ENCODE measurements around the gene CHP2.
"Not testable (repeated sequence)": the region's sequence is repeated elsewhere in the genome, so short reads cannot be mapped to it uniquely, and the experiment has no call there.

The CHP2 gene

GRCh38 chr16:23712976-23713375 lies 41.9 kb upstream of the CHP2 start, which contains the start of gene ERN2:
Gene ERN2 (minus strand): TSS chr16:23713222. CDS start chr16:23713187, 35 bp downstream.
- no peak for TF ChIP-seq CTCF (conservative IDR thresholded peaks at IDR 0.05; ENCODE audit: low read depth, low read length)
- no peak for DNase-seq (ENCODE audit: low read depth)
- no peak within 1 kb of the TSS for H3K4me3 ChIP-seq (ENCODE audit: low read depth, low read length)

DNA sequence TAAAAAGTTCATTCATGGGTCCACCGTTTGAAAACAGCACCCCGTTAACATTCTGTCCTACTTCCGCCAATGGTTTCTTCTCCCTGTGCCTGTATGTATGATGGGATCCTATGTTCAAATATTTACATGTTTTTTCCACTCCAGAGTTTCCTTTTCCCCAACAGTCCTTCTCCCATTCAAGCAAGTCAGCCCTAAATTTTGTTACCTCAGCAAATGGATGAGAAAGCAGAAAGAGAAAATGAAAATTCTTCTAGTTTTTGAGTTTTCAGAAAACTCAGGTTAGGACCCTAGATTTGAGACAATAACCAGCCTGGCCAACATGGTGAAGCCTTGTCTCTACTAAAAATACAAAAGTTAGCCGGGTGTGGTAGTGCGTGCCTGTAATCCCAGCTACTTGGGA lies 38.3 kb upstream of the CHP2 start:
- DNase-seq (ENCODE audit: low read depth): no peak

DNA sequence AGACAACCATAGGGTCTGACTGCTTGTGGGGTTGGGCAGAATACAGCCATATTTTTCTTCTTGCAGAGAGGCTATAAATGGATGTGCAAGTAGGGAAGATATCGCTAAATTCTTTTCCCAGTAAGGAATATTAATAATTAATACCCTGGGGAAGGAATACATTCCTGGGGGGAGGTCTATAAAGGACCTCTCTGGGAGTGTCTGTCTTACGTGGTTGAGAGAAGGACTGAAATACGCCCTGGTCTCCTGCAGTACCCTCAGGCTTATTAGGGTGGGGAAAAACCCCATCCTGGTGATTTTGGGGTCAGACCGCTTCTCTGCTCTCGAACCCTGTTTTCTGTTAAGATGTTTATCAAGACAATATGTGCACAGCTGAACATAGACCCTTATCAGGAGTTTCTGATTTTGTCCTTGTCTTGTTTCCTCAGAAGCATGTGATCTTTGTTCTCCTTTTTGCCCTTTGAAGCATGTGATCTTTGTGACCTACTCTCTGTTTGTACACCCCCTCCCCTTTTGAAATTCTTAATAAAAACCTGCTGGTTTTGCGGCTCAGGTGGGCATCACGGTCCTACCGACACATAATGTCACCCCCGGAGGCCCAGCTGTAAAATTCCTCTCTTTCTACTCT lies 32.1 kb upstream of the CHP2 start:
- H3K4me3 ChIP-seq (ENCODE audit: low read depth, low read length); DNase-seq (ENCODE audit: low read depth): not testable (repeated sequence)

More for the DNA sequence above, 38.3 kb upstream of the CHP2 start:
- TF ChIP-seq CTCF (conservative IDR thresholded peaks at IDR 0.05; ENCODE audit: low read depth, low read length): no peak
- H3K4me3 ChIP-seq (ENCODE audit: low read depth, low read length): no peak overlapping the region

GRCh38 chr16:23724096-23724784 lies 30.6 kb upstream of the CHP2 start:
- no peak overlapping the region for H3K4me3 ChIP-seq (ENCODE audit: low read depth, low read length)
- no peak for TF ChIP-seq CTCF (conservative IDR thresholded peaks at IDR 0.05; ENCODE audit: low read depth, low read length)
- DNase-seq (ENCODE audit: low read depth): no peak

DNA sequence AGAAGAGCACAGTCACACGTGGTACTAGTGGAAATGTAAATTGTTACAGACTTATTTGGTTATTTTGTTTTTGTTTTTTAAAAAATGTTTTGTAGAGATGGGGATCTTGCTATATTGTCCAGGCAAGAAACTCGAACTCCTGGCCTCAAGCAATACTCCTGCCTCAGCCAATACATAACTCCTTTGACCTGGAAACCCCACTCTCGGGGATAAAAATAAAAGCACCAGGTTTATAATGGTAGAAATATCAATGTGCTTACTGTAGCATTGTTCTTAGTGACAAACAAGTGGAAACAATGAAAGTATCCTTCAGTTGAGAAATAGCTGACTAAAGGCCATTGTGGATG lies 30.1 kb upstream of the CHP2 start:
- TF ChIP-seq CTCF (conservative IDR thresholded peaks at IDR 0.05; ENCODE audit: low read depth, low read length): no peak
- no peak for DNase-seq (ENCODE audit: low read depth)
- H3K4me3 ChIP-seq (ENCODE audit: low read depth, low read length): no peak overlapping the region

- no peak for TF ChIP-seq CTCF (conservative IDR thresholded peaks at IDR 0.05; ENCODE audit: low read depth, low read length)
- DNase-seq (ENCODE audit: low read depth): no peak
- no peak overlapping the region for H3K4me3 ChIP-seq (ENCODE audit: low read depth, low read length)
These were observed 28.1 kb upstream of the CHP2 start for GRCh38 chr16:23726710-23727109.

DNA sequence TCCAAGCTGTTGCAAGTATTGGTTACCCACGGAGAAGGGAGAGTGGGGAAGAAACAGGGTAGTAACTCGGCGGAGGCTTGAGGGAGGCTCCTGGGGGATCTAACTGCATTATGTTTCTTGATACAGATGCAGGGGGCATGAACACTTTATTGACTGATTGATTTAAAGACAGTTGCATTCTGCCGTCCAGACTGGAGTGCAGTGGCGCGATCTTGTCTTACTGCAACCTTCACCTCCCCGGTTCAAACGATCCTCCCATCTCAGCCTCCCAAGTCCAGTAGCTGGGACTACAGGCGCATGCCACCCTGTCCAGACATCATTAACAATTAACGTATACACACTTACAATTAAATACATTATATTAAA lies 26.7 kb upstream of the CHP2 start:
- no peak overlapping the region for H3K4me3 ChIP-seq (ENCODE audit: low read depth, low read length)
- TF ChIP-seq CTCF (conservative IDR thresholded peaks at IDR 0.05; ENCODE audit: low read depth, low read length): no peak
- DNase-seq (ENCODE audit: low read depth): no peak
